GM10266 (cell line): ENCODE data around the gene TM4SF1.
A peak's percentile ranks its signal among the peaks of the same experiment; 100 is the strongest.

Experiments
- DNase-seq: peaks from one replicate; pipeline ENCODE4 v3.0.0; 2012; ENCODE audit errors: extremely low spot score
- TF ChIP-seq, protein P1 (sequence below): IDR thresholded peaks from 2 replicates; pipeline ENCODE4 v1.5.1; 2012; ENCODE audit warnings: mild to moderate bottlenecking, low read depth; ENCODE audit not compliant: control insufficient read depth, insufficient read depth; ENCODE audit errors: missing control alignments

Gene TM4SF1, protein sequence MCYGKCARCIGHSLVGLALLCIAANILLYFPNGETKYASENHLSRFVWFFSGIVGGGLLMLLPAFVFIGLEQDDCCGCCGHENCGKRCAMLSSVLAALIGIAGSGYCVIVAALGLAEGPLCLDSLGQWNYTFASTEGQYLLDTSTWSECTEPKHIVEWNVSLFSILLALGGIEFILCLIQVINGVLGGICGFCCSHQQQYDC

DNA sequence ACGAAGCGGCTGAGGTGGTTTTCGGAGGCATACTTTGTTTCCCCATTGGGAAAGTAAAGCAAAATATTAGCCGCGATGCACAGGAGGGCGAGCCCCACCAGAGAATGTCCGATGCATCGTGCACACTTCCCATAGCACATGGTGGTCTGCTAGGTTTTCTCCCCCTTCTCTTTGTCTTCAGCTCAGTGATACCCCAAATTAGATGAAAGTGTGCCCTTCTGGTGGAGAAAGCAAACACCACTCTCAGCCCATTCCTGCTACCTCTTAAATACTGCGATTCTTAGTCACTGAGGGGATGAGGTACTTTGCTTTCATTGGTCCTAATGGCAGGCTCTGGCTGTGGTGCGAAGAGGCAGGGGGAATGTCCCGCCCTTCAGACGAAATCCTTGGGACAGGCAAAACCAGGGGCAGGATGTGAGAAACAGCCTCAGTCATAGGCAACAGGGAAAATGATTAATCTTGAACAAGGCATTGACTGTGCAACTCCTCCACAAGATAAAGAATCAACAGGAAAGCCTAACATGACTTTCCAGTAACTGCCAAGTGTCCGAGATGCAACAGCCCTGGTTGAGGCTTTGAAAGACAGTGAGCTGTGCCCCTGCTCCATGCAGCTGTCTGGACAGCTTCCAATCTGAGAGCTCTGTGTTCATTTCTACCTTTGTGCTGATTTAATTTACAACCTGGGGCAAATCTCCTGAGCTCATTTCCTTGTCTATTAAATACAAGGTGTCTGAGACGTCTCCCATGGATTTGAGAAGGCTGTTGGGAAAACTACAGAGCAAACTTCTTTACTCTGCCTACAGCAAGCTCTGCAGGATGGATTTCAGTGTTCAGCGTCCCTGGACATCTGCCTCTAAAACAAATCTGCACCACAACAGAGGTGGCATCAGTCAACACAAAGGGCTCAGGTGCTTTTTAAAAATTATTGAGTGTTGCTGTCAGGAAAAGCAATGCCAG, at the start of gene TM4SF1:
TSS of gene TM4SF1 (minus strand) at position 242 of the 957 bp plus-strand sequence. CDS start at position 140, 102 bp downstream.
- TF ChIP-seq, protein P1, sequence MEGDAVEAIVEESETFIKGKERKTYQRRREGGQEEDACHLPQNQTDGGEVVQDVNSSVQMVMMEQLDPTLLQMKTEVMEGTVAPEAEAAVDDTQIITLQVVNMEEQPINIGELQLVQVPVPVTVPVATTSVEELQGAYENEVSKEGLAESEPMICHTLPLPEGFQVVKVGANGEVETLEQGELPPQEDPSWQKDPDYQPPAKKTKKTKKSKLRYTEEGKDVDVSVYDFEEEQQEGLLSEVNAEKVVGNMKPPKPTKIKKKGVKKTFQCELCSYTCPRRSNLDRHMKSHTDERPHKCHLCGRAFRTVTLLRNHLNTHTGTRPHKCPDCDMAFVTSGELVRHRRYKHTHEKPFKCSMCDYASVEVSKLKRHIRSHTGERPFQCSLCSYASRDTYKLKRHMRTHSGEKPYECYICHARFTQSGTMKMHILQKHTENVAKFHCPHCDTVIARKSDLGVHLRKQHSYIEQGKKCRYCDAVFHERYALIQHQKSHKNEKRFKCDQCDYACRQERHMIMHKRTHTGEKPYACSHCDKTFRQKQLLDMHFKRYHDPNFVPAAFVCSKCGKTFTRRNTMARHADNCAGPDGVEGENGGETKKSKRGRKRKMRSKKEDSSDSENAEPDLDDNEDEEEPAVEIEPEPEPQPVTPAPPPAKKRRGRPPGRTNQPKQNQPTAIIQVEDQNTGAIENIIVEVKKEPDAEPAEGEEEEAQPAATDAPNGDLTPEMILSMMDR = no peak
- no peak for DNase-seq

DNA sequence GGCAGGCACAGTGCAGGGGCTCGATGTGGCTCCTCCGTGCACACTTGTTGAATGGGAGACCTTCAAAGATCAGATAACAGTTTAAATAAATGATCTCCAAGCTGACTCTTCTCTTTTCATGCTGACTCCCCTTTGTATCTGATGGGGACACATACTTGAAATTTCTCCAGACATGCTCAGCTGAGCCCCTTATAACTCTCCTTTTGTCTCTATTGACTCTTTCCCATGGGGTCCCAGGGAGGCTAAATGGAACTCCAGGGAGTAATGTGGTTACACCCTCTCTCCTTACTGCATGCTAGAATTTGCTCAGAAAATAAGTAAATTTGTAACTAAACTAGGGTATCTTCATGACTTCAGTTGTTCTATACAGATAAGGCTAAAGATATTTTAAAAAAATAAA, 48.9 kb upstream of the TM4SF1 start:
- TF ChIP-seq, protein P1 = no peak
- DNase-seq = no peak

DNA sequence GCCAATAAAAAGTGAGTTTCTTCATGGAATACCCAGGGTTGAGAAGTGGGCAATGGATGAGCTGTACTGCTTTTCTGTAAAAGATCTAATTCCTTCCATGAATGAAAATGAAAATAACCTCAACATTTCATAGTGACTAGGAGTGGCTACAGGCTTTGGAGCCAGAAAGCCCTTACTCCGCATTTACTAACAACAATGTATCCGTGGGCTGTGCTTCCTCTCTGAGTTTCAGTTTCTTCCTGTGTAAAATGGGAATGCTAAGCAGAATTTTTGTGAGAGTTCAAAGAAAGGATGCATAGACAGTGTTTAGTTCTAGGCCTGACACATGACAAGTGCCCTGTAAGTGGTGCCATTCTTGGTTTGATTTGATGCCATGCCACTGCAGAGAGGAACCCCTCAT, 47.5 kb upstream of the TM4SF1 start:
- DNase-seq = no peak
- TF ChIP-seq, protein P1 = no peak

DNA sequence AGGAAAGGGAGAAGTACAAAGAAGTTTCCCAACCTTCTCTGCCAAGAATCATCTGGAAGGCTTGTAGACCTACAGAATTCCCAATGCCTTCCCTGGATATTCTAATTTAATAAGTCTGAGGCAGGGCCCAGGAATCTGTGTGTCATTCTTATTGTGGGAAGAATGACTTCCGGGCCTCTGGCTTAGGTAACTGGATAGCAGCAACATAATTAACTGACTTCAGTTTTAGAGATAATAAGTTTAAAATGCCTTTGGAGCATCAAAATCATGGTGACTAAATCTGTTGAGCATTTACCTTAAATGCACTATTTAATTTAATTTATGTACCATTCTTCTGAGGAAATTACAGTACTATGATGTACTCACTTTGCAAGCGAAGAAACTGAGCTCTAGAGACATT, 44.3 kb upstream of the TM4SF1 start:
- TF ChIP-seq, protein P1 = no peak
- no peak for DNase-seq

DNA sequence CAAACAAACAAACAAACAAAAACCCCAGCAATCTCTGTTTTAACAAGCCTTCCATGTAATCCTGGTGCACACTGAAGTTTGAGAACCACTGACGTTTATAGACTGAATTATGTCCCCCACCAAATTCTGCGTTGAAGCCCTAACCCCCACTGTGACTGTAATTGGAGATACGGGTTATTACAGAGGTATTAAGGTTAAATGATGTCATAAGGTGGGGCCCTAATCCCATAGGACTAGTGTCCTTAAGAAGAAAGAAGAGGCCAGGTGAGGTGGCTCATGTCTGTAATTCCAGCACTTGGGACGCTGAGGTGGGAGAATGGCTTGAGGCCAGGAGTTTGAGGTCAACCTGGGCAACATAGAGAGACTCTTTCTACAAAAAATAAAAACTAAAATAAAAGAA, 42.4 kb upstream of the TM4SF1 start:
- TF ChIP-seq, protein P1 = no peak
- no peak for DNase-seq

DNA sequence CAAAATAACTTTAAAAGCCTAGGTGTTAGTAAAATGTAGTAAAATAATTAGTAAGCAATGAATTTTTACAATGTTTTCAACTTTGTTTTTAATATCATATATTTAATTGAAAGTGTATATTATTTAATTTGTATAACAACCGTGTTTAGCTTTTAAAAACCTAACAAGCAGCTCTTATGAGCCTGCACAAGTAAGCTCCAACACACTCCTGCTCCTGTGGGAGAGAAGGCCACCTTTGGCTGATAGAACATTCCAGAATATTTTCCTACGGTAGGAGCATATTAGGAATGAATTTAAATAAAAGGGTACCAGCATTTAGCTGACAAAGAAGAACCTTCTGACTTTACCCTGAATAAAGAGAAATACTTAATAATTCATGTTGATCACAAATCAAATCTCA, 40.3 kb upstream of the TM4SF1 start:
- DNase-seq = no peak
- TF ChIP-seq, protein P1 = no peak

DNA sequence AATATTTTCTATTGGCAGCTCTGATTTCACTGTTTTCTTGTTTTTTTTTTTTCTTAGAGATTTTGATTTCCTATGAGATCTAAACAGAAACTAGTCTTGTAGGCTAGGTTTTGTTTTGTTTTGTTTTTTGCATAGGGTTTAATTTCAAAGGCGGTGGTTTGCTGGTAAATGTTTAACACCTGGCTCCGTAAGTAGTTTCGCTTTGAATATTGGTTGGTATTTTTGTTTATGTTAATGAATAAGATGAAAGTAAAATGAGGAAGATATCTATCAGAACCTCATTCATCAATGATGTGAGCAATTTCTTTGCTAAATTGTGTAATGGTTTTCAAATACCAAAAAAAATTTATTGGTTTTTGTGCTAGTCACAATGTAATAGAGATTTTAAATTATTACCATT, 39.7 kb upstream of the TM4SF1 start:
- DNase-seq = peak; percentile 19
- TF ChIP-seq, protein P1 = no peak
